PC-9 (cell line): Measurements from ENCODE around the gene HTR2A. TPM values are rescaled to one million over a fixed set of nuclear protein-coding genes. Genes with fewer than 3 reads are reported as not detected.

Source experiments
- BruUV-seq: library from RNA; stranded (reverse); fragments of 400-500 nt; replicated peaks from 2 replicates; lab custom pipeline; 2021; lab: Mats Ljungman, UMichigan
- CTCF ChIA-PET: fragments of 300-600 bp; sonication (Branson Sonifier 250); formaldehyde crosslinking; loops from one replicate; lab custom pipeline; 2022; ENCODE audit warnings: antibody characterized with exemption; lab: Charles Lee
- POLR2A ChIA-PET: fragments of 300-600 bp; sonication (Branson Sonifier 250); formaldehyde crosslinking; loops from one replicate; lab custom pipeline; 2022; ENCODE audit warnings: antibody characterized with exemption; ENCODE audit not compliant: unreplicated experiment; lab: Charles Lee
- DNase-seq, 2 experiments: peaks; one replicate each; pipeline versions ENCODE4 v3.0.0 to v3.0.0-alpha.2; 2015 to 2022; ENCODE audit warnings: mixed read lengths in 1 of 2
- H2AFZ ChIP-seq: fragments of 200-600 bp; sonication (generic); 2 replicates; pipeline ENCODE4 v1.8.1; 2017; ENCODE audit warnings: antibody characterized with exemption
- H3F3A ChIP-seq: fragments of 200-600 bp; sonication (generic); 2 replicates; pipeline ENCODE4 v1.8.1; 2017; ENCODE audit warnings: antibody characterized with exemption, mild to moderate bottlenecking, low read depth; ENCODE audit not compliant: insufficient read depth
- H3K27ac ChIP-seq: fragments of 200-600 bp; sonication (generic); 2 replicates; pipeline ENCODE4 v1.6.1; 2016; ENCODE audit warnings: mixed run types
- H3K27me3 ChIP-seq: fragments of 200-600 bp; sonication (generic); 2 replicates; pipeline ENCODE4 v1.6.1; 2016; ENCODE audit warnings: low read depth, mixed run types; ENCODE audit not compliant: insufficient read depth
- H3K36me3 ChIP-seq: fragments of 200-600 bp; sonication (generic); 2 replicates; pipeline ENCODE4 v1.6.1; 2016; ENCODE audit warnings: low read depth, mixed run types
- H3K4me1 ChIP-seq: fragments of 200-600 bp; sonication (generic); replicated peaks from 2 replicates; pipeline ENCODE4 v1.6.1; 2016; ENCODE audit warnings: mixed run types; ENCODE audit not compliant: insufficient read depth
- H3K4me2 ChIP-seq: fragments of 200-600 bp; sonication (generic); 2 replicates; pipeline ENCODE4 v1.6.1; 2017; ENCODE audit warnings: mixed run types
- H3K4me3 ChIP-seq: fragments of 200-600 bp; sonication (generic); 2 replicates; pipeline ENCODE4 v1.6.1; 2016; ENCODE audit warnings: mixed run types
- H3K79me2 ChIP-seq: fragments of 200-600 bp; sonication (generic); 2 replicates; pipeline ENCODE4 v1.6.1; 2017; ENCODE audit warnings: low read depth, mixed run types
- H3K9me2 ChIP-seq: fragments of 200-600 bp; sonication (generic); 2 replicates; pipeline ENCODE4 v1.8.1; 2017; ENCODE audit warnings: mild to moderate bottlenecking; ENCODE audit not compliant: insufficient read depth
- H3K9me3 ChIP-seq: fragments of 200-600 bp; sonication (generic); 2 replicates; pipeline ENCODE4 v1.8.1; 2016; ENCODE audit warnings: low read depth; ENCODE audit not compliant: insufficient read depth
- H4K20me1 ChIP-seq: fragments of 200-600 bp; sonication (generic); 2 replicates; pipeline ENCODE4 v1.8.1; 2017; ENCODE audit not compliant: insufficient read depth
- CTCF ChIP-seq: fragments of 200-600 bp; sonication (generic); conservative IDR thresholded peaks from 2 replicates; pipeline ENCODE4 v1.6.1; 2017; ENCODE audit warnings: mixed run types, antibody characterized with exemption, mild to moderate bottlenecking, moderate library complexity
- EZH2 ChIP-seq: fragments of 200-600 bp; sonication (generic); IDR thresholded peaks from 2 replicates; pipeline ENCODE4 v1.8.0; 2017; ENCODE audit warnings: antibody characterized with exemption, low read depth
- intact Hi-C: fragments of 100-400 bp; cut with micrococcal nuclease; formaldehyde crosslinking; loops from one replicate; pipeline ENCODE4 v1.10.0; 2022; ENCODE audit not compliant: unreplicated experiment
- total RNA-seq: library from RNA; stranded (reverse); gene quantifications from 2 replicates; pipeline ENCODE4 v1.2.3, GENCODE V29; 2021

Gene HTR2A
- total RNA-seq, 1 experiment from 2014 or later, result not detected

DNA sequence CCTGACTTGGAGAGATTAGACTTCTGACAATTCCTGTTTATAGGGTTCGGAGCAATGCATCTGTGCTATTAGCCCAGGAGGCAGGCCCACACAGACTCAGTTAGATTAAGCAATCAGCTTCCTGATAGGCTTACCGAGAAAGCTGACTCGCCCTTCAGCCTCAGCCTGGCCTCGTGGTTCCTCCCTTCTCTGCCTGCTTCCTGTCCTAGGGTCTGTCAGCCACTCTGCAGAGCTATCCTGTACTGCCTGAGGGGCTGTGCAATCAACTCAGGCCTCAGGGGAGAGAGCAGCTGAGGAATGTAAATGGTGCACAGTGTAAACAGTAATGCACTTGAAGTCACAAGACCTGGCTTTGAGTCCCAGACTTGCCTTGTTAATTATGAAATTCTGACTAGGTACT, 30.7 kb downstream of the HTR2A start:
- H3K4me1 ChIP-seq, result no peaks in the 10 kb centered on the region
- H3K4me3 ChIP-seq, result no peak overlapping the region
- no peaks in the 10 kb centered on the region for H3K79me2 ChIP-seq
- H3K27me3 ChIP-seq, result no peaks in the 10 kb centered on the region
- TF ChIP-seq CTCF (no peak), EZH2 (no peak)
- H3F3A ChIP-seq, result no peaks in the 10 kb centered on the region
- H3K27ac ChIP-seq, result no peak overlapping the region
- no peaks in the 10 kb centered on the region for H4K20me1 ChIP-seq
- H3K9me2 ChIP-seq, result no peaks in the 10 kb centered on the region
- H2AFZ ChIP-seq, result no peak overlapping the region
- DNase-seq, result peak in 1 of 2 experiments; percentile 2
- ChIA-PET POLR2A (interaction anchor here (0.6 kb wide), 1 partner anchor 560 kb away, joined by 6 read pairs; no protein-coding TSS in a partner anchor), CTCF (no interaction called here)
- intact Hi-C loops, result no loop called here
- no peaks in the 10 kb centered on the region for H3K36me3 ChIP-seq
- BruUV-seq, result no TSS peak
- 0 out of 2 replicates have a peak overlapping the region, but pooled peaks have one; percentile 5 for H3K4me2 ChIP-seq
- H3K9me3 ChIP-seq, result 0 out of 2 replicates have a peak, but pooled peaks cover 3% of the 10 kb centered on the region

GRCh38 chr13:46864941-46865340, 31.9 kb downstream of the HTR2A start:
- Histone ChIP-seq H3K36me3 (no peaks in the 10 kb centered on the region), H2AFZ (no peak overlapping the region), H3K27ac (no peak overlapping the region), H3K4me1 (no peaks in the 10 kb centered on the region), H3F3A (no peaks in the 10 kb centered on the region), H3K27me3 (no peaks in the 10 kb centered on the region), H3K9me2 (no peaks in the 10 kb centered on the region), H4K20me1 (no peaks in the 10 kb centered on the region), H3K79me2 (no peaks in the 10 kb centered on the region), H3K4me2 (no peak overlapping the region), H3K4me3 (no peak overlapping the region), H3K9me3 (no peaks in the 10 kb centered on the region)
- CTCF ChIA-PET, result no interaction called here
- DNase-seq, result no peak
- POLR2A ChIA-PET, result no interaction called here
- intact Hi-C loops, result no loop called here
- BruUV-seq, result no TSS peak
- TF ChIP-seq CTCF (no peak), EZH2 (no peak)

DNA sequence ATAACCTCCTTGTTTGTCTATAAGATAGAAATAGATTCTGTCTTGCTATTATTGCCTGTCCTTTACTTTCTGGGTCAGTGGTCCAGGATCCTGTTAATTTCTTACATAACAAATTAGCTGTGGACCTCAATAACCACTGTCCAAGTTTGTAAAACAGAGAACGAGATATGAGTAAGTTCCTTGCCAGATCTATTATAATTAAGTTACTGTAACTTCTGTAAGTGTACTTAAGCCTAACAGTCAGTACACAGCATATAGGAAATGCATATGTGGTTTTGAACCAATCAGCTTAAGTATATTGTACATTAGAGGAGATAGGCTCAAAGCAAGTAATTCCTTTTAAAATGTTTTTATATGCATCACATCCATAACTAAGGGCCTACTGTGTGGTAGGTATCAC, 34.9 kb downstream of the HTR2A start:
- CTCF ChIA-PET, result no interaction called here
- no peak overlapping the region for H3K27ac ChIP-seq
- no peaks in the 10 kb centered on the region for H3K79me2 ChIP-seq
- no peaks in the 10 kb centered on the region for H3K9me3 ChIP-seq
- no peak overlapping the region for H3K4me2 ChIP-seq
- no peaks in the 10 kb centered on the region for H4K20me1 ChIP-seq
- no peak overlapping the region for H2AFZ ChIP-seq
- no peak overlapping the region for H3K4me3 ChIP-seq
- no peaks in the 10 kb centered on the region for H3K9me2 ChIP-seq
- H3K27me3 ChIP-seq, result no peaks in the 10 kb centered on the region
- no peaks in the 10 kb centered on the region for H3K36me3 ChIP-seq
- intact Hi-C loops, result no loop called here
- no peak for DNase-seq
- no peaks in the 10 kb centered on the region for H3F3A ChIP-seq
- POLR2A ChIA-PET, result no interaction called here
- no peaks in the 10 kb centered on the region for H3K4me1 ChIP-seq
- BruUV-seq, result no TSS peak
- TF ChIP-seq EZH2 (no peak), CTCF (no peak)
